GM19240 (cell line): ENCODE data around the gene MIB2.
A peak's percentile ranks its signal among the peaks of the same experiment; 100 is the strongest.

Source experiments
- DNase-seq: peaks from one replicate; pipeline ENCODE4 v3.0.0; 2011; ENCODE audit warnings: low spot score; ENCODE audit not compliant: insufficient read length

MIB2 gene

DNA sequence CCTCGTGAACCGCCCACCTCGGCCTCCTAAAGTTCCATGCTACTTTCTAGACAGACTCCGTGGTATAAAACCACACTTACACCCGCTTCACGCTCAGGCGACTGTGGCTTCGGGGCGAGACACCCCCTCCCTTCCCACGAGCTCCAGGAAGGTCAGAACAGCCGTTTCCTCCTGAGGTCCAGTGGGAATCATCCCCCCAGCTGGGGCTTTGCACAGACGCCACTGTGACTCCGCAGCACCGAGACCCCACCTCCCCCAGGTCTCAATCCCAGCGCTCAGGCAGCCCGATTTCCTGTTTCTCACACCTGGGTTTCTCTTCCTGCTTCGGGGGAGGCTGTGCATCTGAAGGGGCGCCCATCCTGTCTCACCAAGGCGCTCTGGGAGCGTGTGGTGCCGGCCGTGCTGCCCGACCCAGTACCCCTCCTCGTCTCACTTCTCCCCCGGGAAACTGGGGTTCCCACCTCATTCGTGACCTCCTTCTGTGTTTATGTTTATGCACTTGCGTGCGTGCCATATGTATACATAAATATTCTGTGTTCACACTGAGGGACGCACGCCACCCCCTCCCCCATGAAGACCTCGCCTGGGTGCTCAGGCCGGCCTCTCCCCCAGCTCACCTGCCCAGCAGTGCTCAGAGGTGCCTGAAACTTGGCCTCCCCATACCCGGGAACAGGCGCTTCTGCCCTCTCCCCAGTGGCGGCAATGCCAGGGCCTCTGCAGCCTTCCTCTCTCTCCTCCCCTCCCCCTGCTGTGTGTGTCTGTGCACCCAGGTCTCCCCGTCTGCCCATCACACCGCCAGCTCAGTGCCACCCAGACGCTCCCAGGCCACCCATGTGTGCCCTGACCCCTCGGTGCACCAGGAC, 62.6 kb downstream of the MIB2 start:
- DNase-seq = peak; percentile 75

DNA sequence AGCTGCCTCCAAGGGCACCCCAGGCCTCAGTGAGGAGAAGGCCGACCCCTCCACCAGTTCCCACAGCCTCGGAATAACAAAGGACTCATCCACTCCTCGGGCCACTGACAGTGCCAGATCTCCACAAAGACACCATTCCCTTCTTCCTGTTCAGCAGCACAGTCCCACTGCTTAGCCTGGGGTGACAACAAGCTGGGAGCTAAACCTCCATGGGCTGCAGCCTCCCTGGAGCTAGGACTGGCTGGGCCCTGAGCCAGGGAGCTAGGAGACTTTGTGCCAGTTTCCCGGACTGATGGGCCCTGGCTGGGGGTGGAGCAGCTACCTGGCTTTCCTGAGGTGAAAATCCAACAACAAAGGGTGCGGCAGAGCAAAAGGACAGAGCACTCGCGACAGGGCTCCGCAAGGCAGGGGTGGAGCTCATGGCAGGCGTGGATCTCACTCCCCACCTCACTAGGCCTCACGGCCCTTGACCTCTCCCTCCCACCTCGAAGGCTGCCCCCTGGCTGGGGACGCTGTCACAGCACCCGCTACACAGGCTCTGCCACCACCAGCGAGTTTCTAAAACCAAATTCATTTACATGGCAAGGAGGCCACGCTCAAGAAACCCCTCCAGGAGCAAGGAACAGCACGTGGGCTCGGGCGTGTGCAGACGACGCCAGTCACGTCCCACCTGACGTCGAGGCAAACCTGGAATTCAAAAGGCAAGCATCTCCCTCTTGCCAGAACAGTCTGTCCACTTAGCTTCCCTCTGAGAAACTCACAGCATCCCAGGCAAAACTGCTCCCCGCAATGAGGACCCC, 63.5 kb downstream of the MIB2 start:
- DNase-seq = peak; percentile 24
